GM23338 (cell line): ENCODE results near the gene VKORC1L1. TPM values are rescaled to one million over a fixed set of nuclear protein-coding genes. Genes with fewer than 3 reads are reported as not detected.

ENCODE experiments used
- ATAC-seq: fragments of 200-7000 bp; cut with Tn5 transposase; 3 replicates; pipeline ENCODE4 v1.9.1; 2020
- DNase-seq: peaks from one replicate; pipeline ENCODE4 v3.0.0-alpha.2; 2015; ENCODE audit warnings: low spot score
- H2AFZ ChIP-seq: fragments of 200-600 bp; sonication (generic); 2 replicates; pipeline ENCODE4 v1.8.0; 2016; ENCODE audit warnings: antibody characterized with exemption, mild to moderate bottlenecking, moderate library complexity
- H3F3A ChIP-seq: fragments of 200-600 bp; sonication (generic); replicated peaks from 2 replicates; pipeline ENCODE4 v1.8.0; 2017; ENCODE audit warnings: antibody characterized with exemption, mixed run types, low read depth
- H3K27ac ChIP-seq: fragments of 200-600 bp; sonication (generic); 2 replicates; pipeline ENCODE4 v1.6.1; 2016; ENCODE audit warnings: low read depth
- H3K27me3 ChIP-seq: fragments of 200-600 bp; sonication (generic); 2 replicates; pipeline ENCODE4 v1.8.0; 2016; ENCODE audit warnings: mild to moderate bottlenecking, mixed run types, moderate library complexity; ENCODE audit not compliant: insufficient read depth
- H3K36me3 ChIP-seq: fragments of 200-600 bp; sonication (generic); 2 replicates; pipeline ENCODE4 v1.8.0; 2016; ENCODE audit warnings: mild to moderate bottlenecking; ENCODE audit not compliant: insufficient read depth
- H3K4me1 ChIP-seq: fragments of 200-600 bp; sonication (generic); 2 replicates; pipeline ENCODE4 v1.8.0; 2016; ENCODE audit warnings: mild to moderate bottlenecking, moderate library complexity; ENCODE audit not compliant: insufficient read depth
- H3K4me2 ChIP-seq: fragments of 200-600 bp; sonication (generic); 2 replicates; pipeline ENCODE4 v1.7.1; 2017; ENCODE audit warnings: mixed run types
- H3K4me3 ChIP-seq: fragments of 200-600 bp; sonication (generic); 2 replicates; pipeline ENCODE4 v1.6.1; 2016; ENCODE audit warnings: mixed run types
- H3K79me2 ChIP-seq: fragments of 200-600 bp; sonication (generic); replicated peaks from 2 replicates; pipeline ENCODE4 v1.8.0; 2017; ENCODE audit warnings: mild to moderate bottlenecking; ENCODE audit not compliant: insufficient read depth
- H3K9me2 ChIP-seq: fragments of 200-600 bp; sonication (generic); 2 replicates; pipeline ENCODE4 v1.8.0; 2017; ENCODE audit not compliant: insufficient read depth
- H4K20me1 ChIP-seq: fragments of 200-600 bp; sonication (generic); replicated peaks from 2 replicates; pipeline ENCODE4 v1.8.0; 2017; ENCODE audit warnings: mild to moderate bottlenecking; ENCODE audit not compliant: insufficient read depth
- H3K27ac Mint-ChIP-seq: 2 replicates; pipeline ENCODE4 v1.8.0; 2020; ENCODE audit warnings: inconsistent platforms, mild to moderate bottlenecking, moderate library complexity, mixed read lengths
- H3K27me3 Mint-ChIP-seq: 3 replicates; pipeline ENCODE4 v1.8.0; 2022; ENCODE audit warnings: low read depth, mild to moderate bottlenecking, moderate library complexity, mixed read lengths, inconsistent platforms; ENCODE audit not compliant: insufficient read depth, poor library complexity
- H3K36me3 Mint-ChIP-seq: 3 replicates; pipeline ENCODE4 v1.8.0; 2021; ENCODE audit warnings: low read depth, mild to moderate bottlenecking, inconsistent platforms, moderate library complexity, mixed read lengths
- H3K4me1 Mint-ChIP-seq: 3 replicates; pipeline ENCODE4 v1.8.0; 2020; ENCODE audit warnings: mild to moderate bottlenecking, inconsistent platforms, mixed read lengths
- H3K4me3 Mint-ChIP-seq: 3 replicates; pipeline ENCODE4 v1.8.0; 2021; ENCODE audit warnings: moderate library complexity, mild to moderate bottlenecking, inconsistent platforms, mixed read lengths
- H3K9me3 Mint-ChIP-seq: 3 replicates; pipeline ENCODE4 v1.8.0; 2020; ENCODE audit warnings: moderate library complexity, mild to moderate bottlenecking, inconsistent platforms, mixed read lengths
- EZH2phosphoT487 ChIP-seq: fragments of 200-600 bp; sonication (generic); IDR thresholded peaks from one replicate; pipeline ENCODE4 v1.8.1; 2018; ENCODE audit warnings: antibody characterized with exemption; ENCODE audit not compliant: unreplicated experiment
- JUNB ChIP-seq: IDR thresholded peaks from one replicate; pipeline ENCODE4 v1.6.1; 2016; ENCODE audit warnings: antibody characterized with exemption; ENCODE audit not compliant: unreplicated experiment
- NANOG ChIP-seq: IDR thresholded peaks from 2 replicates; pipeline ENCODE4 v1.6.1; 2016; ENCODE audit warnings: antibody characterized with exemption, borderline replicate concordance
- STAT1 ChIP-seq: IDR thresholded peaks from one replicate; pipeline ENCODE4 v1.6.1; 2016; ENCODE audit warnings: antibody characterized with exemption; ENCODE audit not compliant: unreplicated experiment
- ZNF331 ChIP-seq: fragments of 250-450 bp; sonication (Bioruptor Pico); IDR thresholded peaks from 2 replicates; pipeline ENCODE4 v1.5.0; 2020; ENCODE audit warnings: low read depth, mild to moderate bottlenecking, moderate library complexity
- polyA plus RNA-seq: library from polyadenylated mRNA; unstranded; fragments of >200 nt; fragmentation: Nextera tagmentation; extraction: Ambion mirVana; gene quantifications from 2 replicates; pipeline ENCODE4 v1.2.1, GENCODE V29; 2016
- total RNA-seq: library from RNA; depleted of rRNA; stranded (reverse); fragments of >200 nt; shearing (Covaris generic); gene quantifications from 2 replicates; pipeline ENCODE4 v1.2.3, GENCODE V29; 2014
- TF ChIP-seq, protein P1 (sequence below), 2 experiments: fragments of 200-600 bp in 1 of 2; sonication (generic) in 1 of 2; conservative IDR thresholded peaks; 2 replicates each; pipeline versions ENCODE4 v1.5.1 to v1.6.1; 2016 to 2017; ENCODE audit warnings: antibody characterized with exemption in 2 of 2, low read depth in 2 of 2, mild to moderate bottlenecking in 2 of 2, moderate library complexity in 1 of 2

Gene VKORC1L1
- total and polyA plus RNA-seq, 2 experiments from 2014 or later: 21.5 to 30.3 TPM

DNA sequence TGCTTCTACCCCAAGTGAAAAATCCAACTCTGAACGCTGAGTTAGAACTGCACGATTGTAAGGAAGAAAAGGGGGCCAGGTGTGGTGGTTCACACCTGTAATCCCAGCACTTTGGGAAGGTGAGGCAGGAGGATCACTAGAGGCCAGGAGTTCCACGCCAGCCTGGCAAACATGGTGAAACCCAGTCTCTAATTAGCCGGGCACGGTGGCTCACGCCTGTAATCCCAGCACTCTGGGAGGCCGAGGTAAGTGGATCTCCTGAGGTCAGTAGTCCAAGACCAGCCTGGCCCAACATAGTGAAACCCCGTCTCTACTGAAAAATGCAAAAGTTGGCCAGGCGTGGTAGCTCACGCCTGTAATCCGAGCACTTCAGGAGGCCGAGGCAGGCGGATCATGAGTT, 100.1 kb downstream of the VKORC1L1 start (continued):
- TF ChIP-seq JUNB: no peak

- ATAC-seq: no peak
- Mint-ChIP-seq H3K4me3 (no peak overlapping the region), H3K9me3 (no peaks in the 10 kb centered on the region; the same call in 2 of the 3 replicates), H3K36me3 (peaks cover 61% of the 10 kb centered on the region), H3K27me3 (peaks cover 5% of the 10 kb centered on the region), H3K27ac (no peak overlapping the region), H3K4me1 (no peaks in the 10 kb centered on the region)
- Histone ChIP-seq H3K9me2 (no peaks in the 10 kb centered on the region), H4K20me1 (peaks cover 5% of the 10 kb centered on the region; the same call in 1 of the 2 replicates), H3K4me2 (no peak overlapping the region), H3F3A (no peaks in the 10 kb centered on the region), H3K27ac (no peak overlapping the region), H3K36me3 (peaks cover 18% of the 10 kb centered on the region), H3K27me3 (no peaks in the 10 kb centered on the region), H3K4me3 (no peak overlapping the region), H3K4me1 (no peaks in the 10 kb centered on the region), H3K79me2 (no peaks in the 10 kb centered on the region), H2AFZ (no peak overlapping the region)
- no peak for DNase-seq
- TF ChIP-seq STAT1 (no peak), NANOG (no peak)
Measured at GRCh38 chr7:65974191-65974801, 101.4 kb downstream of the VKORC1L1 start.

DNA sequence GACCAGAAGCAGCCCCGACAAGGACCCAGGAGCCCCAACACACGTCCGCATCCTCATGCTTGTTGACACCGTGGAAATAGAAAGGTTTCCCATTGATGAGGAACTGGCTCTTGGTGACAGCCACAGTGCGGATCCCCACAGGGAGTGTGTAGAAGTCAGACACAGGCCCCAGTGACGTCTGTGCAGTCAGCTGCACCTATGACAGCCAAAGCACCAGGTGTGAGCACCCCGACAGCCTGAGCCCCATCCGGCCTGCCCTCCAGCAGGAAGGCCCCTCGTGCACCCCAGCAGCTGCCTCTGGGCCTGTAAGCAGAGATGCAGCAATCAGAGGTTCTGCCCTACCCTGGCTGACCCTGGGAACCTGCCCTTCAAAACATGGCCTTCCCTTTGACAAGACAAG, 102.0 kb downstream of the VKORC1L1 start:
- H3K4me2 ChIP-seq: no peak overlapping the region
- H3K4me3 Mint-ChIP-seq: no peak overlapping the region
- no peaks in the 10 kb centered on the region for H3F3A ChIP-seq
- no peaks in the 10 kb centered on the region for H3K79me2 ChIP-seq
- H3K9me2 ChIP-seq: no peaks in the 10 kb centered on the region
- H3K9me3 Mint-ChIP-seq: no peaks in the 10 kb centered on the region; the same call in 2 of the 3 replicates
- H3K4me1 ChIP-seq: no peaks in the 10 kb centered on the region
- H3K36me3 ChIP-seq: peaks cover 14% of the 10 kb centered on the region
- peaks cover 60% of the 10 kb centered on the region for H3K36me3 Mint-ChIP-seq
- no peak for TF ChIP-seq ZNF331 (CRISPR knock-in tag)
- no peak for TF ChIP-seq EZH2phosphoT487
- TF ChIP-seq NANOG: no peak
- H3K27me3 Mint-ChIP-seq: peaks cover 7% of the 10 kb centered on the region
- H2AFZ ChIP-seq: no peak overlapping the region
- H3K4me3 ChIP-seq: no peak overlapping the region
- no peaks in the 10 kb centered on the region for H3K4me1 Mint-ChIP-seq
- H4K20me1 ChIP-seq: peaks cover 5% of the 10 kb centered on the region; the same call in 1 of the 2 replicates
- DNase-seq (no peak), ATAC-seq (no peak)
- H3K27ac ChIP-seq: no peak overlapping the region
- H3K27me3 ChIP-seq: no peaks in the 10 kb centered on the region
- H3K27ac Mint-ChIP-seq: no peak overlapping the region

DNA sequence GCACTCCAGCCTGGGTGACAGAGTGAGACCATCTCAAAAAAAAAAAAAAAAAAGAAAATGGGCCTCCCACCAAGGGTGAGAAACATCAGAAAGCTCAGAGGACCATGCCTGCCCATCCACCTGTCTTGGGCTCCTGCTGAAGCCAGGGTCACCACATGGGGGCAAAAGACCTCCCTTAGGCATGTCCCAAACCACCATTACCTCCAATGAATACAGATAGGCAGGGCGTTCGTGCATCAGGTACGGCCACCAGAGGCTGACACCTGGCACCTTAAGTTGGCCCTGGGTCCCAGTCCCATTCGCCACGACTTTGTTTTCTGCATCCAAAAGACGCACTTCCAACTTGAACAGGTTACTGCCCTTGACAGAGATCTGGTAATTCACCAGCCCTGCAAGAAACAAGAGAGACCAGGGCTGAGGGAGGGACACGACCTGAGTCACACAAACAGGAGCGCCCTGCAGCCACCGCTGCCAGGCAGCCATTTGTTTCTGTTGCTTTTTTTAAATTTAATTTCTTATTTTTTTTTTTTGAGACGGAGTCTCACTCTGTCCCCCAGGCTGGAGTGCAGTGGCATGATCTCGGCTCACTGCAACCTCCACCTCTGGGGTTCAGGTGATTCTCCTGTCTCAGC, 103.1 kb downstream of the VKORC1L1 start:
- Mint-ChIP-seq H3K4me1 (no peaks in the 10 kb centered on the region; the same call in 2 of the 3 replicates), H3K4me3 (no peak overlapping the region), H3K27ac (no peak overlapping the region), H3K27me3 (peaks cover 7% of the 10 kb centered on the region), H3K9me3 (no peaks in the 10 kb centered on the region; the same call in 2 of the 3 replicates), H3K36me3 (peaks cover 50% of the 10 kb centered on the region)
- no peaks in the 10 kb centered on the region for H3F3A ChIP-seq
- no peak overlapping the region for H3K27ac ChIP-seq
- ATAC-seq: peak; percentile 46
- peak; percentile 33 for DNase-seq
- H3K9me2 ChIP-seq: no peaks in the 10 kb centered on the region
- H3K79me2 ChIP-seq: peaks cover 8% of the 10 kb centered on the region
- peaks cover 5% of the 10 kb centered on the region; the same call in 1 of the 2 replicates for H4K20me1 ChIP-seq
- H3K4me1 ChIP-seq: no peaks in the 10 kb centered on the region
- H3K4me2 ChIP-seq: no peak overlapping the region
- TF ChIP-seq, protein P1, sequence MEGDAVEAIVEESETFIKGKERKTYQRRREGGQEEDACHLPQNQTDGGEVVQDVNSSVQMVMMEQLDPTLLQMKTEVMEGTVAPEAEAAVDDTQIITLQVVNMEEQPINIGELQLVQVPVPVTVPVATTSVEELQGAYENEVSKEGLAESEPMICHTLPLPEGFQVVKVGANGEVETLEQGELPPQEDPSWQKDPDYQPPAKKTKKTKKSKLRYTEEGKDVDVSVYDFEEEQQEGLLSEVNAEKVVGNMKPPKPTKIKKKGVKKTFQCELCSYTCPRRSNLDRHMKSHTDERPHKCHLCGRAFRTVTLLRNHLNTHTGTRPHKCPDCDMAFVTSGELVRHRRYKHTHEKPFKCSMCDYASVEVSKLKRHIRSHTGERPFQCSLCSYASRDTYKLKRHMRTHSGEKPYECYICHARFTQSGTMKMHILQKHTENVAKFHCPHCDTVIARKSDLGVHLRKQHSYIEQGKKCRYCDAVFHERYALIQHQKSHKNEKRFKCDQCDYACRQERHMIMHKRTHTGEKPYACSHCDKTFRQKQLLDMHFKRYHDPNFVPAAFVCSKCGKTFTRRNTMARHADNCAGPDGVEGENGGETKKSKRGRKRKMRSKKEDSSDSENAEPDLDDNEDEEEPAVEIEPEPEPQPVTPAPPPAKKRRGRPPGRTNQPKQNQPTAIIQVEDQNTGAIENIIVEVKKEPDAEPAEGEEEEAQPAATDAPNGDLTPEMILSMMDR (conservative IDR thresholded peaks at IDR 0.05; ENCODE audit: low read depth in 2 of 2): peak in 1 of 2 experiments; percentile 34; a peak in 1 of 4 replicates
- TF ChIP-seq JUNB: no peak
- H3K27me3 ChIP-seq: no peaks in the 10 kb centered on the region
- H3K36me3 ChIP-seq: peaks cover 8% of the 10 kb centered on the region; the same call in 1 of the 2 replicates
- H3K4me3 ChIP-seq: no peak overlapping the region
- no peak overlapping the region for H2AFZ ChIP-seq
